Breast epithelium (tissue), 4 donors: ENCODE data around the gene MAP2K5. TPM values are rescaled to one million over a fixed set of nuclear protein-coding genes. Genes with fewer than 3 reads are reported as not detected.
"Not testable (repeated sequence)": the region's sequence is repeated elsewhere in the genome, so short reads cannot be mapped to it uniquely, and the experiment has no call there.

Experiments used
- DNase-seq, 2 donors: peaks; one replicate each; pipeline ENCODE4 v3.0.0-alpha.2; 2019; ENCODE audit warnings: low spot score in 2 of 2
- H3K27ac ChIP-seq, 2 donors: fragments of 200-600 bp; sonication (generic) in 1 of 2; one replicate each; pipeline ENCODE4 v1.5.1; 2016 to 2019; ENCODE audit warnings: mild to moderate bottlenecking in 1 of 2
- H3K27me3 ChIP-seq, 2 donors: fragments of 200-600 bp; sonication (generic) in 1 of 2; one replicate each; pipeline versions ENCODE4 v1.5.1 to v1.6.0; 2017 to 2019; ENCODE audit warnings: control low read depth in 1 of 2, mild to moderate bottlenecking in 1 of 2
- H3K36me3 ChIP-seq: fragments of 200-600 bp; one replicate; pipeline ENCODE4 v1.5.1; 2019
- H3K4me1 ChIP-seq, 2 donors: fragments of 200-600 bp; sonication (generic); one replicate each; pipeline ENCODE4 v1.5.1; 2016 to 2019; ENCODE audit warnings: control low read depth in 1 of 2
- H3K4me3 ChIP-seq, 3 donors: fragments of 200-600 bp; sonication (generic); 1 replicate in 2 of 3; 2 replicates in 1 of 3; pipeline ENCODE4 v1.5.1; 2016 to 2019; ENCODE audit warnings: mild to moderate bottlenecking in 3 of 3, moderate library complexity in 2 of 3
- H3K9me3 ChIP-seq, 2 donors: fragments of 200-600 bp; sonication (generic) in 1 of 2; one replicate each; pipeline ENCODE4 v1.5.1; 2016 to 2019; ENCODE audit warnings: control low read depth in 1 of 2
- CTCF ChIP-seq, 3 donors: fragments of 450-650 bp; IDR thresholded peaks; one replicate each; pipeline ENCODE4 v1.5.1; 2016 to 2017; ENCODE audit warnings: antibody characterized with exemption in 3 of 3, mild to moderate bottlenecking in 3 of 3, moderate library complexity in 3 of 3
- POLR2A ChIP-seq: fragments of 450-650 bp; IDR thresholded peaks from one replicate; pipeline ENCODE4 v1.6.1; 2016; ENCODE audit warnings: antibody characterized with exemption, mild to moderate bottlenecking, moderate library complexity
- POLR2AphosphoS5 ChIP-seq, 3 donors: sonication (generic); formaldehyde crosslinking; IDR thresholded peaks; one replicate each; pipeline ENCODE4 v1.6.1; 2017; ENCODE audit warnings: antibody characterized with exemption in 3 of 3
- intact Hi-C: fragments of 100-400 bp; cut with DNase I; formaldehyde crosslinking; loops from one replicate; pipeline ENCODE4 v1.15.1; 2023; ENCODE audit warnings: low total_unique reads
- total RNA-seq, 3 donors: library from RNA; depleted of rRNA; stranded (reverse); fragments of >200 nt; gene quantifications; one replicate each; pipeline ENCODE4 v1.1.0, GENCODE V29; 2016

Gene MAP2K5
- total RNA-seq, 3 donors from 2014 or later, result 13.8 to 15.1 (median 14.0) TPM

DNA sequence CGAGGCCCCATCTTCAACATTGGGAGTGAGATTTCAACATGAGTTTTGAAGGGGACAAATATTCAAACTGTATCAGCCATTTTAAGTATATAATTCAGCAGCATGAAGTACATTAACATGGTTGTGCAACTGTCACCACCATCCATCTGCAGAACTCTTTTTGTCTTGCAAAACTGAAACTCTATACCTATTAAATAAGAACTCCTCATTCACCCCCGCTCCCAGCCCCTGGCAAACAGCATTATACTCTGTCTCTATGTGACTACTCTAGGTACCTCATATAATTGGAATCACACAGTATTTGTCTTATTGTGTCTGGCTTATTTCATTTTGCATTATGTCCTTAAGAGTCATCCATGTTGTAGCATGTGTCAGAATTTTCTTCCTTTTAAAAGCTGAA, 110.1 kb downstream of the MAP2K5 start:
- TF ChIP-seq POLR2A, result no peak
- Histone ChIP-seq H3K4me3 (no peak overlapping the region), H3K27me3 (no peaks in the 10 kb centered on the region), H3K27ac (no peak overlapping the region), H3K4me1 (no peaks in the 10 kb centered on the region), H3K9me3 (no peaks in the 10 kb centered on the region), H3K36me3 (no peaks in the 10 kb centered on the region)
- no peak for DNase-seq
- intact Hi-C loops, result loop anchor here (10.0 kb wide), 1 partner anchor 278 kb away; no protein-coding TSS in a partner anchor

- H3K27ac ChIP-seq, result no peak overlapping the region
- H3K36me3 ChIP-seq, result no peaks in the 10 kb centered on the region
- TF ChIP-seq CTCF (IDR thresholded peaks at IDR 0.05) (no peak), POLR2A (no peak), POLR2AphosphoS5 (IDR thresholded peaks at IDR 0.05) (no peak)
- no peaks in the 10 kb centered on the region for H3K9me3 ChIP-seq
- no peaks in the 10 kb centered on the region for H3K4me1 ChIP-seq
- no peaks in the 10 kb centered on the region for H3K27me3 ChIP-seq
- intact Hi-C loops, result no loop called here
- DNase-seq, result no peak
- H3K4me3 ChIP-seq, result no peak overlapping the region
These were observed 117.9 kb downstream of the MAP2K5 start for GRCh38 chr15:67660446-67660845.

- no peak for DNase-seq
- intact Hi-C loops, result no loop called here
- Histone ChIP-seq H3K27ac (no peak overlapping the region), H3K36me3 (no peaks in the 10 kb centered on the region), H3K9me3 (no peaks in the 10 kb centered on the region), H3K27me3 (no peaks in the 10 kb centered on the region), H3K4me1 (no peaks in the 10 kb centered on the region), H3K4me3 (no peak overlapping the region)
- no peak for TF ChIP-seq POLR2A
- TF ChIP-seq CTCF (IDR thresholded peaks at IDR 0.05), result no peak
- no peak for TF ChIP-seq POLR2AphosphoS5 (IDR thresholded peaks at IDR 0.05)
These were observed 118.5 kb downstream of the MAP2K5 start for GRCh38 chr15:67660874-67661606.

- DNase-seq, result no peak
- Histone ChIP-seq H3K4me1 (no peaks in the 10 kb centered on the region), H3K36me3 (no peaks in the 10 kb centered on the region), H3K9me3 (no peaks in the 10 kb centered on the region), H3K4me3 (no peak overlapping the region), H3K27ac (no peak overlapping the region), H3K27me3 (no peaks in the 10 kb centered on the region)
- intact Hi-C loops, result no loop called here
- TF ChIP-seq POLR2AphosphoS5 (IDR thresholded peaks at IDR 0.05), result no peak
- no peak for TF ChIP-seq CTCF (IDR thresholded peaks at IDR 0.05)
These were observed 128.3 kb downstream of the MAP2K5 start for GRCh38 chr15:67670647-67671305.

DNA sequence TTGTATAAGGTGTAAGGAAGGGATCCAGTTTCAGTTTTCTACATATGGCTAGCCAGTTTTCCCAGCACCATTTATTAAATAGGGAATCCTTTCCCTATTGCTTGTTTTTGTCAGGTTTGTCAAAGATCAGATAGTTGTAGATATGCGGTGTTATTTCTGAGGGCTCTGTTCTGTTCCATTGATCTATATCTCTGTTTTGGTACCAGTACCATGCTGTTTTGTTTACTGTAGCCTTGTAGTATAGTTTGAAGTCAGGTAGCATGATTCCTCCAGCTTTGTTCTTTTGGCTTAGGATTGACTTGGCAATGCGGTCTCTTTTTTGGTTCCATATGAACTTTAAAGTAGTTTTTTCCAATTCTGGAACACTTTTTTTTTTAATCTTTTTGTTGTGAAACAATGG, 130.3 kb downstream of the MAP2K5 start:
- H3K9me3 ChIP-seq, H3K4me1 ChIP-seq, DNase-seq, H3K4me3 ChIP-seq, H3K27ac ChIP-seq, H3K36me3 ChIP-seq, H3K27me3 ChIP-seq, intact Hi-C loops: not testable (repeated sequence)

DNA sequence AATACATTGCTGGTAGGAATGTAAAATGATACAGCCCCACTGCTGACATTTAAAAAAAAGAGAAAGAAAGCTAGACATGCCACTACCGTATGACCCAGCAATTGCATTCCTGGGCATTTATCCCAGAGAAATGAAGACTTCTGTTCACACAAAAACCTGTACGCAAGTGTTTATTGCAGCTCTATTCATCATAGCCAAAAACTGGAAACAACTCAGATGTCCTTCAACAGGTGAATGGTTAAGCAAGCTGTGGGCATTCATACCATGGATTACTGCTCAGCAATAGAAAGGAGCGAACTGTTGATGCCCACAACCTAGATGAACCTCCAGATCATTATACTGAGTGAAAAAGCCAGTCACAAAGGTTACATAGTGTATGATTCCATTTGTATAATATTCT, 132.5 kb downstream of the MAP2K5 start:
- Histone ChIP-seq H3K27ac (no peak overlapping the region), H3K4me3 (no peak overlapping the region), H3K27me3 (no peaks in the 10 kb centered on the region), H3K36me3 (no peaks in the 10 kb centered on the region), H3K9me3 (no peaks in the 10 kb centered on the region), H3K4me1 (no peaks in the 10 kb centered on the region)
- TF ChIP-seq POLR2A, result no peak
- TF ChIP-seq CTCF (IDR thresholded peaks at IDR 0.05), result no peak
- TF ChIP-seq POLR2AphosphoS5 (IDR thresholded peaks at IDR 0.05), result no peak
- intact Hi-C loops, result no loop called here
- no peak for DNase-seq
